ENCODE results near the gene STAMBPL1.

STAMBPL1 gene

DNA sequence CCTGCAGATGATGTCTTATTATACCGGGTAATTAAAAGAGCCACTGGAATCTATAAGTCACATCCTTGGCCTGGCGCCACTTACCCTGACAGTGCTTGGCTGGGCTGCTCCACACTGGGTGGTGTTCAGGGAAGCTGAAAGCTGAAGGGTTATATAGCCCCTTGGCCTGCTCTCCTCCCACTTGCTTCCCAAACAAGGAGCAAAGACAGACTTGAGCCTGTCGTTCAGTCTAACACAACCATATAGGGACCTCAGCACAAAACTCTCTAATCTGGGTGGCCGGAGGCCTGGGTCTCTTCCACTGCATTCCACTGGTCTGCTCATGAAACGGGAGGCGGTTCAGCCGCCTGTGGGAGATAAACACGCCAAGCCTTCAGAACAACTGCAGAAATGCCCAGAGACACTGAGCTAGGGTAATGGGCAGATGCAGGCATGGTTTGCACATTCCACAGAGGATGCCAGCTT, 72.6 kb downstream of the STAMBPL1 start, which contains the start of gene ACTA2:
Gene ACTA2, minus strand, starts transcription at position 127 of the 465 bp plus-strand sequence. CDS start 3,843 bp downstream, outside the sequence.
- no peak for DNase-seq (ENCODE audit: low spot score)

- no peak for DNase-seq (ENCODE audit: low spot score)
These were observed 73.6 kb downstream of the STAMBPL1 start for GRCh38 chr10:88953662-88954061.

DNA sequence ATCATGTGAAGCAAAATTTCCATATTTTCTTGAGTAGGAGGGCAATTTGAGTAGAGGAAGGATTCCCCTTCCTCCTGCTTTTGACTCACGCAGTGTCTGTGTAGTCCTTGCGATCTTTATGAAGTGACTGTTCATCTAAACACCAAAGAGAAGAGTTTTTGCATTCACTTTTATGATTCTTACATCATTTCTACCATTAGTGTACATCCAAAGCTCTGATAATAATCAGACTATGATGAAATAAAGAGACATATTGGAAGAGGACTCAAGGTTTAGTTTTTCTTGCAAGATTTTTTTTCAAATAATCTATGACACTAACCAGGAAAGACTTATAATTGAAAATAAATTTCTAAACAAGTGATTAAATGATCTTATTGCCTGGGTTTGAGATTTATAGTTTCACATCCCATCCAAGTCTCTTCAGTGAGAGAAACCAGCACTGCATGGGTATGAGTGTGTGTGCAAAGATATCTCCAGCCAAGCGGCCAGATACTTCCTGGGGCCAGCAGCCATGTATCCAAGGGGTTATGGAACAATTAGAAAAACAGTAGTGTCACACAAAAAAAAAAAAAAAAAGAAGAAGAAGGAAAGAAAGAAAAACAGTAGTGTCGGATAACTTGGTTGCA, 74.5 kb downstream of the STAMBPL1 start:
- DNase-seq (ENCODE audit: low spot score), result no peak

GRCh38 chr10:88957381-88957780, 77.3 kb downstream of the STAMBPL1 start:
- no peak for DNase-seq (ENCODE audit: low spot score)

GRCh38 chr10:88958721-88959120, 78.7 kb downstream of the STAMBPL1 start:
- no peak for DNase-seq (ENCODE audit: low spot score)

DNA sequence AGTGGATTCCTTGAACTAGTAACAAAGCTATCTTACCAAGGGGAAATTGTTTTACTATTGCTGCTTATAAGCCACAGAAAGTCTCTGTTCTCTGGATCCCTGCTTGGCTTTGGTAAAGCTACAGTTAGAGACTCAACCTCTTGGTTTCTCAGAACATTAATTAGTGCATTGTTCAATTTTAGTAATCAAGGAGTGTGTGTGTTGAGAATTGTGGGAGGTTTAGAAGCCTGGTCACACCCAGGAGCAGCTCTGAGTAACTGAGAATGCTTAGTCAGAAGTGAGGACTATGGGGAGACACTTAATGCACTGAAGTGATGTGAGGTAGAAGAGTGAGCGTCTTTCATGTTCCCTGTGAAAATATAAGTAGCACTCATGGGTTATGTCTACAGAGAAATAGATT, 80.8 kb downstream of the STAMBPL1 start:
- no peak for DNase-seq (ENCODE audit: low spot score)

DNA sequence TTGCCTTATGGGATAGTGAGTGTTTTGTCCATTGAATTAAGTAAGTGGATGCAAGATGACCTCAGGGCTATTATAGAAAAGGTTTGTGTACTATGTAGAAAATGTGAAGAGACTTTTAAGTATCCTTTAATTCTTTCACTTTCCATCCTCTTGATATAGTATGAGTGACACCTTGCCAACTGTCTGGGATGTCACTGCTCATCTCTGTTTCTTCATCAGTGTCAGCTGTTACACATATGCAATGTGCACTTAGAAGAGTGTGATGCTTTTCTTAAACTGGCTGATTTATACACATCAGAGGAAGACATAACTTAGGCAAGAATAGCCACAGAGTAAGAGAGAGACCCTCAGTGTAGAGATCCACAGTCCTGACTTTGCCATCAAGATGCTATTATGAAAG, 81.2 kb downstream of the STAMBPL1 start:
- DNase-seq (ENCODE audit: low spot score), result no peak

DNA sequence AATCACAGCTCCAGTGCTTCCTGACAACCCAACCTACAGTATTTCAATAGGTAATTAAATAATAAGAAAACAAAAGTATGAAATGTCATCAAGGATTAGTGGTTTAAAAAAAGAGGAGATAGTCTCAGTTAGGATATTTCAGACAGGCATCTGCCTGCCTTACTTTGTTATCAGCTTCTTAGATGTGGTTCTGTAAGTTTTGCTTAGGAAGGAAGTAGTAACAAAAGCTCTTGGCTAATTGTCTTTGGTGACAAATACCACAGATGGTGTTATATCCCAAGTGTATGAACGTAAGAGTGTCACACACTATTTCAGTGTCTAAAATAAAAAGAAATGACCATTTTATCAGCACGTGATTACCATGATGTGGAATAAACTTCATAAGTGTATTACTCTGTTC, 82.3 kb downstream of the STAMBPL1 start:
- no peak for DNase-seq (ENCODE audit: low spot score)

DNA sequence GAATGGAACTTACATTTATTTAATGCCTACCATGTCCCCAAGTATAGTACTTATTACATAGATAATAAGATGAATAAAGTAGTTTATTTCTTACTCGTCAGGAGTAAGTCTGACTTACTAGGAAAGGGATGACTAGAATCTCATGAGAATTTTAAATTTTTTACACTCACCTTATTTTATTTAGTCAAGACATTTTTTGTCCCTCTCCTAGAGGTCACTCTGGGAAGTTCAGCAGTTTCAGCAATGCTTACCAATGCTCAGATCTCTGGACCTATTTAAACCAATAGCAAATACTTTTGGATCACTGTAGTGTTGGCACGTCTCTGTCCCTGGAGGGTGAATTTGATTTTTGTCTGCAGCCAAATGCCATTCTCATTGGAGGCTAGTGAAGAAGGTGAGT, 83.3 kb downstream of the STAMBPL1 start:
- no peak for DNase-seq (ENCODE audit: low spot score)

DNA sequence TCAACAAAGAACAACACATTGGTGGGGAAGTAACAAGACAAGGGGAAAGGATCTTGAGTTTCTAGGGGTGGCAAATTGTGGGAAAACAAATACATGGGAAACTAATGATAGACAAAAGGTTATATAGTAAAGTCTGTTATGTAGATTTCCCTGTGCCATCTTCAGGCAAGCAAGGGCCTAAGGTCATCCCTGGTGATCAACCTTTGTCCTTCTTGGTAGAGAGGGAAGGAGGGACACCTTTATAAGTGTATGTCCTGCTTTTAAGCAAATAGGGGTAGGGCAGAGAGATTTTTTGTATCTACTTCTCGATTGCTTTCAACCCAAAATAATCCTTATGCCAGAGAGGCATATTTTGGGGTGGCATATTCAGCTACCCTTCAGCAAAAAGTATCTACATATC, 84.3 kb downstream of the STAMBPL1 start:
- no peak for DNase-seq (ENCODE audit: low spot score)

DNA sequence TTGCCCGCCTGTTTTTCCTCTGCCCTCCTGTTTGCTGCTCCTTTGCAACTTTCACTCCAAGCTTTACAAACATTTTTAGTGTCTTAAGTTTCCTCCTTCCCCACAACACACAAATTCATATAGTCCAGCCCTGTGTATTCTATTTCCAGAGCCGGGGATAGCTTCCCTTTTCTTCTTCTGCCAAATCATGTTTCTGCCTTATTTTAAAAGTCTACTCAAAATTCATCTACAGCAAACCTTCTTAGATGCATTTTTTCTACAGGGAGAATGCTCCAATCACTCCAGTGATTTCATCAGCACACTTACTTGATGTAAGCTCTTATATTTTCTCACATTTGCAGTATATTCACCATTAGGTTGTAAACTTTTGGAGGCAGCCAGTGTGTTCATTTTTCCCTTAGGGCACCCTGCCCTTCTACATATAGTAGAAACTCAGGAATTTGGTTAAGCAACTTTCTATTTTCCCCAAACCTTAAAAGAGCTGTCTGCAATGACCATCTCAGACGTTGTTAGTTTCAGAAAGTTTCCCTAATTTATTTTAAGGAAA, 84.9 kb downstream of the STAMBPL1 start:
- DNase-seq (ENCODE audit: low spot score), result no peak

DNA sequence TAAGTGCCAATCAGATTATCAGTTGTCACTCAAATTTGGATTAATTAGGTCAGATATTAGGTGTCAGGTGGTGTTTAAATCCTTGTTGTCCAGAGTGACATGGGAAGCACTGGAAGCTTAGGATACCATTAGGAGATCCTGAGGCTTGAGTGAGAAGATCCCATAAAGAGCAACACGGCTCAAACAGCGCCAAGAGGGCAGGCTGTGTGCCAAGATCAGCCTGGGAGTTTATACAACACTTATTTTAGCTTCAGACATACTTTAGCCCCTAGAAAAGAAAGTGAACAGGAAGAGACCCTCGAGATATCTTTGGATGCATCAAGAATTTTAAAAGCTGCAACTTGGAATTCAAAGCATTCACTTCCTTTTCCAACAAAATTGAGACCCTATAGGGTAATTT, 86.8 kb downstream of the STAMBPL1 start:
- DNase-seq (ENCODE audit: low spot score), result no peak

GRCh38 chr10:88968391-88968790, 88.3 kb downstream of the STAMBPL1 start:
- DNase-seq (ENCODE audit: low spot score), result no peak

- DNase-seq (ENCODE audit: low spot score), result no peak
These were observed 91.4 kb downstream of the STAMBPL1 start for GRCh38 chr10:88971221-88972061.

Data from LoVo (cell line).